SK-N-SH treated with all-trans-retinoic acid at 6 μM for 48 hours (cell line): Measurements from ENCODE around the gene ARHGEF12.

Source experiments
- ATAC-seq: fragments of 200-7000 bp; cut with Tn5 transposase; 3 replicates; pipeline ENCODE4 v1.9.1; 2020; ENCODE audit warnings: mild to moderate bottlenecking, moderate library complexity
- ARNTL ChIP-seq: fragments of 450-650 bp; formaldehyde crosslinking; IDR thresholded peaks from 2 replicates; pipeline ENCODE4 v1.5.0; 2020; ENCODE audit warnings: low read depth, mild to moderate bottlenecking, moderate library complexity, borderline replicate concordance
- CREB5 ChIP-seq: fragments of 250-450 bp; sonication (Bioruptor Pico); IDR thresholded peaks from 2 replicates; pipeline ENCODE4 v1.5.1; 2020; ENCODE audit warnings: low read depth, mild to moderate bottlenecking, moderate library complexity
- CSDC2 ChIP-seq: fragments of 250-450 bp; sonication (Bioruptor Pico); IDR thresholded peaks from 2 replicates; pipeline ENCODE4 v1.5.0; 2020; ENCODE audit warnings: mild to moderate bottlenecking, moderate library complexity
- ESRRG ChIP-seq: fragments of 250-450 bp; sonication (Bioruptor Pico); IDR thresholded peaks from 2 replicates; pipeline ENCODE4 v1.6.1; 2021; ENCODE audit warnings: mild to moderate bottlenecking
- GLIS3 ChIP-seq: fragments of 250-450 bp; sonication (Bioruptor Pico); IDR thresholded peaks from 2 replicates; pipeline ENCODE4 v1.5.0; 2020; ENCODE audit warnings: mild to moderate bottlenecking, moderate library complexity
- ISL1 ChIP-seq: fragments of 250-450 bp; sonication (Bioruptor Pico); IDR thresholded peaks from 2 replicates; pipeline ENCODE4 v2.1.2; 2022; ENCODE audit warnings: mild to moderate bottlenecking, moderate library complexity
- OSR1 ChIP-seq: fragments of 250-450 bp; sonication (Bioruptor Pico); IDR thresholded peaks from 2 replicates; pipeline ENCODE4 v1.8.0; 2022; ENCODE audit warnings: moderate library complexity, mild to moderate bottlenecking, inconsistent platforms
- PATZ1 ChIP-seq: fragments of 250-450 bp; sonication (Bioruptor Pico); IDR thresholded peaks from 2 replicates; pipeline ENCODE4 v1.8.0; 2020; ENCODE audit warnings: mild to moderate bottlenecking, moderate library complexity, borderline replicate concordance
- POU6F1 ChIP-seq: fragments of 250-450 bp; sonication (Bioruptor Pico); IDR thresholded peaks from 2 replicates; pipeline ENCODE4 v1.8.0; 2021; ENCODE audit warnings: low read depth, mild to moderate bottlenecking, moderate library complexity, borderline replicate concordance
- PPARA ChIP-seq: fragments of 250-450 bp; sonication (Bioruptor Pico); IDR thresholded peaks from 2 replicates; pipeline ENCODE4 v1.5.0; 2020; ENCODE audit warnings: mild to moderate bottlenecking, borderline replicate concordance
- RARB ChIP-seq: fragments of 250-450 bp; sonication (Bioruptor Pico); IDR thresholded peaks from 2 replicates; pipeline ENCODE4 v1.8.0; 2021; ENCODE audit warnings: mild to moderate bottlenecking, moderate library complexity
- SNAI2 ChIP-seq: fragments of 250-450 bp; sonication (Bioruptor Pico); IDR thresholded peaks from 2 replicates; pipeline ENCODE4 v1.5.0; 2020; ENCODE audit warnings: mild to moderate bottlenecking, moderate library complexity
- TCF4 ChIP-seq: fragments of 250-450 bp; sonication (Bioruptor Pico); IDR thresholded peaks from 2 replicates; pipeline ENCODE4 v1.8.0; 2021; ENCODE audit warnings: mild to moderate bottlenecking, moderate library complexity, borderline replicate concordance
- TOX ChIP-seq: fragments of 250-450 bp; sonication (Bioruptor Pico); IDR thresholded peaks from 2 replicates; pipeline ENCODE4 v1.8.0; 2021; ENCODE audit warnings: mild to moderate bottlenecking, moderate library complexity, borderline replicate concordance
- TSHZ2 ChIP-seq: fragments of 250-450 bp; sonication (Bioruptor Pico); IDR thresholded peaks from 2 replicates; pipeline ENCODE4 v1.5.0; 2020; ENCODE audit warnings: mild to moderate bottlenecking, moderate library complexity
- ZC3H10 ChIP-seq: fragments of 250-450 bp; sonication (Bioruptor Pico); IDR thresholded peaks from 2 replicates; pipeline ENCODE4 v1.5.1; 2021; ENCODE audit warnings: mild to moderate bottlenecking, moderate library complexity
- ZFP3 ChIP-seq: fragments of 250-450 bp; sonication (Bioruptor Pico); IDR thresholded peaks from 2 replicates; pipeline ENCODE4 v1.5.0; 2020; ENCODE audit warnings: mild to moderate bottlenecking, moderate library complexity
- ZNF565 ChIP-seq: fragments of 450-650 bp; formaldehyde crosslinking; conservative IDR thresholded peaks from 2 replicates; pipeline ENCODE4 v1.5.0; 2020; ENCODE audit warnings: low read depth, mild to moderate bottlenecking, moderate library complexity
- ZNF70 ChIP-seq: fragments of 450-650 bp; formaldehyde crosslinking; IDR thresholded peaks from 2 replicates; pipeline ENCODE4 v1.5.0; 2020; ENCODE audit warnings: mild to moderate bottlenecking, moderate library complexity
- ZNF8 ChIP-seq: fragments of 450-650 bp; formaldehyde crosslinking; IDR thresholded peaks from 2 replicates; pipeline ENCODE4 v1.5.0; 2020; ENCODE audit warnings: mild to moderate bottlenecking, moderate library complexity

Gene ARHGEF12

GRCh38 chr11:120509346-120510053 is 173.3 kb downstream of the ARHGEF12 start:
- no peak for ATAC-seq
- TF ChIP-seq TOX (CRISPR knock-in tag), result no peak

- ATAC-seq, result peak; percentile 19
- no peak for TF ChIP-seq ISL1
- TF ChIP-seq ARNTL (CRISPR knock-in tag), result no peak
- no peak for TF ChIP-seq TOX (CRISPR knock-in tag)
- TF ChIP-seq ZNF8 (CRISPR knock-in tag), result no peak
- no peak for TF ChIP-seq SNAI2 (CRISPR knock-in tag)
- no peak for TF ChIP-seq RARB (CRISPR knock-in tag)
- no peak for TF ChIP-seq ZFP3
- no peak for TF ChIP-seq PATZ1 (CRISPR knock-in tag)
- TF ChIP-seq PPARA (CRISPR knock-in tag), result no peak
- no peak for TF ChIP-seq TCF4 (CRISPR knock-in tag)
- no peak for TF ChIP-seq CREB5 (CRISPR knock-in tag)
- TF ChIP-seq OSR1, result no peak
- no peak for TF ChIP-seq GLIS3
- no peak for TF ChIP-seq TSHZ2 (CRISPR knock-in tag)
- TF ChIP-seq ZNF565 (CRISPR knock-in tag), result no peak
- no peak for TF ChIP-seq ZC3H10 (CRISPR knock-in tag)
- no peak for TF ChIP-seq ZNF70 (CRISPR knock-in tag)
- no peak for TF ChIP-seq ESRRG (CRISPR knock-in tag)
- no peak for TF ChIP-seq POU6F1 (CRISPR knock-in tag)
- TF ChIP-seq, all 23 proteins: peak for 0
Observed at GRCh38 chr11:120510406-120511115, 174.3 kb downstream of the ARHGEF12 start.

DNA sequence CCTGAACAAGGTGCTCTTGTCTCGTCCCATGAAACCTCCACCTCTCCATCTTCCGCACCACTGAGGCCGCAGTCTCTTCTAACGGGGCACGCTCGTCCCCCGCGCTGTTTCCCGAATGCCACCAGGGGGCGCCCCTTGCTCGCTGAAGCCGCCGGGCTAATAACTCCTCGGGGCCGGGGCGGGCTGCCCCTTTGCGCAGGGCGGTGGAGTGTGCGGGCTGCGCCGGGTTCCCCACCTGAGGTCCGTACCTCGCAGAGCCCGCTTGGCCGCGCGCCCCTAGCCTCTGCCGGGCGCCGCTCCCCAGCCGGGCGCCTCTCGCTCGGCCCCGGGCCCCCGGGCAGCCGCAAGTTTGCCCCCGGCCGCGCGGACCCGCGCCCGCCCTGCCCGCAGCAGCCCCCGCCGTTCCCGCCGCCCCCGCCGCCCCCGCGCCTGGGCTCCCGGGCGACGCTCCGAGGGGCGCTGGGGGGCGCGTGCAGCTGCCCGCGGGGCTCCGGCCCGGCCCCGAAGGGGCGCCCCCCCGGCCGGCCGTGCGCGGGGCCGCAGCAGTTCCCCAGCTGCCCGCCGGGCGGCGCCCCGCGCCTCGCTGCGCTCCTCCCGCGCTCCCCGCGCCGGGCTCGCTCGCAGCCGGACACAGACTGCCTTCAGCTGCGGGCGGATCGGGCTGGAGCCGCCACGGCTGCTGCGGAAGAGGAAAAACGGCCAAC is 175.1 kb downstream of the ARHGEF12 start, which contains the start of gene GRIK4:
TSS of gene GRIK4 (plus strand) at position 633 of the 704 bp plus-strand sequence. CDS start 148,571 bp downstream, outside the sequence.
- TF ChIP-seq ZNF8 (CRISPR knock-in tag) (no peak), CSDC2 (no peak)
- peak; percentile 94 for ATAC-seq
